ACC112 (cell line): Measurements from ENCODE around the gene CFAP20DC.

Experiments
- H2AFZ ChIP-seq: fragments of 200-600 bp; sonication (generic); one replicate; pipeline ENCODE4 v1.6.0; 2017; ENCODE audit warnings: antibody characterized with exemption, low read length; ENCODE audit not compliant: unreplicated experiment
- H3K27ac ChIP-seq: fragments of 200-600 bp; sonication (generic); 2 replicates; pipeline ENCODE4 v1.5.1; 2014; ENCODE audit warnings: low read depth, mild to moderate bottlenecking, antibody characterized with exemption, low read length, moderate library complexity
- H3K27me3 ChIP-seq: fragments of 200-600 bp; sonication (generic); 2 replicates; pipeline ENCODE4 v1.6.1; 2014; ENCODE audit warnings: mild to moderate bottlenecking, antibody characterized with exemption, low read length, moderate library complexity, mixed read lengths; ENCODE audit not compliant: insufficient read depth
- H3K36me3 ChIP-seq: fragments of 200-600 bp; sonication (generic); 2 replicates; pipeline ENCODE4 v1.6.1; 2016; ENCODE audit warnings: mild to moderate bottlenecking, antibody characterized with exemption, low read length, moderate library complexity, mixed read lengths; ENCODE audit not compliant: insufficient read depth
- H3K4me1 ChIP-seq: fragments of 200-600 bp; sonication (generic); one replicate; pipeline ENCODE4 v1.6.1; 2016; ENCODE audit warnings: low read length, mixed read lengths; ENCODE audit not compliant: insufficient read depth, unreplicated experiment, control insufficient read depth
- H3K4me3 ChIP-seq: fragments of 200-600 bp; sonication (generic); 2 replicates; pipeline ENCODE4 v1.5.1; 2014; ENCODE audit warnings: mild to moderate bottlenecking, low read depth, low read length
- H3K79me2 ChIP-seq: fragments of 200-600 bp; sonication (generic); one replicate; pipeline ENCODE4 v1.6.0; 2016; ENCODE audit warnings: low read length; ENCODE audit not compliant: control insufficient read depth, unreplicated experiment, insufficient read depth

Gene CFAP20DC

GRCh38 chr3:58751235-58751634, 298.6 kb downstream of the CFAP20DC start:
- Histone ChIP-seq H3K4me1 (no peaks in the 10 kb centered on the region), H3K27me3 (no peaks in the 10 kb centered on the region), H3K27ac (no peak overlapping the region), H3K36me3 (no peaks in the 10 kb centered on the region), H3K79me2 (no peaks in the 10 kb centered on the region), H3K4me3 (no peak overlapping the region), H2AFZ (no peak overlapping the region)

GRCh38 chr3:58749948-58750347, 299.9 kb downstream of the CFAP20DC start:
- Histone ChIP-seq H3K4me1 (no peaks in the 10 kb centered on the region), H3K36me3 (no peaks in the 10 kb centered on the region), H2AFZ (no peak overlapping the region), H3K27me3 (no peaks in the 10 kb centered on the region), H3K27ac (no peak overlapping the region), H3K79me2 (no peaks in the 10 kb centered on the region), H3K4me3 (no peak overlapping the region)

- Histone ChIP-seq H2AFZ (no peak overlapping the region), H3K4me1 (no peaks in the 10 kb centered on the region), H3K27me3 (no peaks in the 10 kb centered on the region), H3K4me3 (no peak overlapping the region), H3K36me3 (no peaks in the 10 kb centered on the region), H3K79me2 (no peaks in the 10 kb centered on the region), H3K27ac (no peak overlapping the region)
Observed at GRCh38 chr3:58748024-58748423, 301.8 kb downstream of the CFAP20DC start.

- Histone ChIP-seq H3K27me3 (no peaks in the 10 kb centered on the region), H3K79me2 (no peaks in the 10 kb centered on the region), H3K4me1 (no peaks in the 10 kb centered on the region), H2AFZ (no peak overlapping the region), H3K27ac (no peak overlapping the region), H3K36me3 (no peaks in the 10 kb centered on the region), H3K4me3 (no peak overlapping the region)
Observed at GRCh38 chr3:58746758-58747157, 303.1 kb downstream of the CFAP20DC start.

GRCh38 chr3:58743296-58743695, 306.5 kb downstream of the CFAP20DC start:
- H3K36me3 ChIP-seq: no peaks in the 10 kb centered on the region
- no peaks in the 10 kb centered on the region for H3K27me3 ChIP-seq
- H2AFZ ChIP-seq: no peak overlapping the region
- no peaks in the 10 kb centered on the region for H3K4me1 ChIP-seq
- no peak overlapping the region for H3K4me3 ChIP-seq
- H3K27ac ChIP-seq: no peak overlapping the region
- H3K79me2 ChIP-seq: no peaks in the 10 kb centered on the region

GRCh38 chr3:58742239-58742638, 307.6 kb downstream of the CFAP20DC start:
- Histone ChIP-seq H3K27me3 (no peaks in the 10 kb centered on the region), H3K4me1 (no peaks in the 10 kb centered on the region), H3K4me3 (no peak overlapping the region), H3K36me3 (no peaks in the 10 kb centered on the region), H3K27ac (no peak overlapping the region), H3K79me2 (no peaks in the 10 kb centered on the region), H2AFZ (no peak overlapping the region)

GRCh38 chr3:58737644-58738043, 312.2 kb downstream of the CFAP20DC start:
- H3K4me3 ChIP-seq: no peak overlapping the region
- no peak overlapping the region for H2AFZ ChIP-seq
- no peaks in the 10 kb centered on the region for H3K27me3 ChIP-seq
- H3K36me3 ChIP-seq: no peaks in the 10 kb centered on the region
- H3K27ac ChIP-seq: no peak overlapping the region
- no peaks in the 10 kb centered on the region for H3K79me2 ChIP-seq
- no peaks in the 10 kb centered on the region for H3K4me1 ChIP-seq

GRCh38 chr3:58731673-58732072, 318.2 kb downstream of the CFAP20DC start:
- no peaks in the 10 kb centered on the region for H3K4me1 ChIP-seq
- no peaks in the 10 kb centered on the region for H3K79me2 ChIP-seq
- no peak overlapping the region for H2AFZ ChIP-seq
- no peak overlapping the region for H3K4me3 ChIP-seq
- no peak overlapping the region for H3K27ac ChIP-seq
- H3K27me3 ChIP-seq: no peaks in the 10 kb centered on the region
- H3K36me3 ChIP-seq: no peaks in the 10 kb centered on the region

- no peak overlapping the region for H3K4me3 ChIP-seq
- no peak overlapping the region for H3K27ac ChIP-seq
- no peaks in the 10 kb centered on the region for H3K79me2 ChIP-seq
- H3K27me3 ChIP-seq: no peaks in the 10 kb centered on the region; the same call in 1 of the 2 replicates
- H2AFZ ChIP-seq: no peak overlapping the region
- no peaks in the 10 kb centered on the region for H3K36me3 ChIP-seq
- no peaks in the 10 kb centered on the region for H3K4me1 ChIP-seq
Observed at GRCh38 chr3:58728723-58729122, 321.1 kb downstream of the CFAP20DC start.

GRCh38 chr3:58725326-58725853, 324.4 kb downstream of the CFAP20DC start:
- Histone ChIP-seq H3K79me2 (no peaks in the 10 kb centered on the region), H3K4me3 (no peak overlapping the region), H3K27me3 (peaks cover 23% of the 10 kb centered on the region; the same call in 1 of the 2 replicates), H3K36me3 (no peaks in the 10 kb centered on the region), H3K4me1 (no peaks in the 10 kb centered on the region), H3K27ac (no peak overlapping the region), H2AFZ (no peak overlapping the region)

GRCh38 chr3:58724336-58724735, 325.5 kb downstream of the CFAP20DC start:
- H3K27me3 ChIP-seq: peaks cover 32% of the 10 kb centered on the region; the same call in 1 of the 2 replicates
- no peak overlapping the region for H3K4me3 ChIP-seq
- H3K36me3 ChIP-seq: no peaks in the 10 kb centered on the region
- no peak overlapping the region for H2AFZ ChIP-seq
- H3K27ac ChIP-seq: no peak overlapping the region
- no peaks in the 10 kb centered on the region for H3K79me2 ChIP-seq
- no peaks in the 10 kb centered on the region for H3K4me1 ChIP-seq
